ENCODE results near the gene SHMT2.

Gene SHMT2

GRCh38 chr12:57250956-57251355 lies 21.4 kb downstream of the SHMT2 start, which contains the start of gene STAC3:
STAC3 (minus strand) TSS chr12:57251187; CDS start chr12:57249636, 1,551 bp downstream.
- TF ChIP-seq PAX5 (IDR thresholded peaks at IDR 0.05; ENCODE audit: insufficient read depth, low read length, severe bottlenecking) (no peak), POLR2A (IDR thresholded peaks at IDR 0.05; ENCODE audit: low read depth, low read length) (no peak), SPI1 (IDR thresholded peaks at IDR 0.05; ENCODE audit: low read depth, low read length) (no peak), POLR2AphosphoS5 (IDR thresholded peaks at IDR 0.05; ENCODE audit: low read depth, low read length) (no peak)
- no peak for FAIRE-seq
- DNase-seq (ENCODE audit: insufficient read length, low spot score) = no peak

DNA sequence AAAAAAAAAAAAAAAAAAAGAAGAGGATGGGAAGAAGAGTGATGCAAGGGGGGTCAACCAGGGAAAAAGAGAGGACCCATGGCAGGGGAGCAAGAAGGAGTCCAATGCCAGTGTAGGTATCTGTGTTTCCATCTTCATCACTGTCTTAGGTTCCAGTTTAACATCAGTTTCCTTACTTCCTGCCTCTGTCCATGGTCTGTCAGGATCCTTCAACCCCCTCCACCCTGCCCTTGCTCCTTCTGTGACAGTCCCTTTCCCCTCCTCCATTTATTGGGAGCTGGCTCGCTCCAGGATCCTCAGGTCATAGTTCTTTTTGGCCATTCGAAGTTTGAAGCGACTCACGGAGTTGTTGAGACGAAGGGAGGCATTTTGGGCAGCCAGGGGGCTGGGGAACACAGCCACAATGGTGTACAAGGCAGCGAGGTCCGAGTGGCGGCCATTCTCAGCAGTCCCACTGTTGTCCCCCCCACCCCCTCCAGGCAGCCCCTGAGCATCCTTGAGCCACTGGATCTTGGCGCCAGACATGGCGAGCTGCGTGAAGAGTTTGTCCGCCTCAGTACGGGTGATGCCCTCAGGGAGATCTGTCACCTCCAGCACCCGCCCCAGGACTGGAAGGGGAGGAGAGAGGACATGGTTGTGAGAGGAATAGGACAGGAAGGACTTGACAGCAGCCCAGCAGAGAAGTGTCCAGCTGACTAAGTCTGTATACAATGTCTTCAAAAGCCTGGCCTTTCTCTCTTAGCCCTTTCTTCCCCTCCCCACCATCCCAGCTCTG lies 25.2 kb downstream of the SHMT2 start:
- TF ChIP-seq POLR2A (IDR thresholded peaks at IDR 0.05; ENCODE audit: low read depth, low read length) (no peak), SPI1 (IDR thresholded peaks at IDR 0.05; ENCODE audit: low read depth, low read length) (no peak), TAF1 (IDR thresholded peaks at IDR 0.05; ENCODE audit: low read depth, low read length) (no peak), PAX5 (IDR thresholded peaks at IDR 0.05; ENCODE audit: insufficient read depth, low read length, severe bottlenecking) (no peak), POU2F2 (IDR thresholded peaks at IDR 0.05; ENCODE audit: low read depth, low read length) (no peak), POLR2AphosphoS5 (IDR thresholded peaks at IDR 0.05; ENCODE audit: low read depth, low read length) (no peak)
- DNase-seq (ENCODE audit: insufficient read length, low spot score) (no peak), FAIRE-seq (no peak)

GRCh38 chr12:57255916-57256315 lies 26.4 kb downstream of the SHMT2 start:
- DNase-seq (ENCODE audit: insufficient read length, low spot score) (no peak), FAIRE-seq (no peak)
- TF ChIP-seq POLR2AphosphoS5 (IDR thresholded peaks at IDR 0.05; ENCODE audit: low read depth, low read length) (no peak), SPI1 (IDR thresholded peaks at IDR 0.05; ENCODE audit: low read depth, low read length) (no peak), POU2F2 (IDR thresholded peaks at IDR 0.05; ENCODE audit: low read depth, low read length) (no peak), TAF1 (IDR thresholded peaks at IDR 0.05; ENCODE audit: low read depth, low read length) (no peak), POLR2A (IDR thresholded peaks at IDR 0.05; ENCODE audit: low read depth, low read length) (no peak), PAX5 (IDR thresholded peaks at IDR 0.05; ENCODE audit: insufficient read depth, low read length, severe bottlenecking) (no peak)

DNA sequence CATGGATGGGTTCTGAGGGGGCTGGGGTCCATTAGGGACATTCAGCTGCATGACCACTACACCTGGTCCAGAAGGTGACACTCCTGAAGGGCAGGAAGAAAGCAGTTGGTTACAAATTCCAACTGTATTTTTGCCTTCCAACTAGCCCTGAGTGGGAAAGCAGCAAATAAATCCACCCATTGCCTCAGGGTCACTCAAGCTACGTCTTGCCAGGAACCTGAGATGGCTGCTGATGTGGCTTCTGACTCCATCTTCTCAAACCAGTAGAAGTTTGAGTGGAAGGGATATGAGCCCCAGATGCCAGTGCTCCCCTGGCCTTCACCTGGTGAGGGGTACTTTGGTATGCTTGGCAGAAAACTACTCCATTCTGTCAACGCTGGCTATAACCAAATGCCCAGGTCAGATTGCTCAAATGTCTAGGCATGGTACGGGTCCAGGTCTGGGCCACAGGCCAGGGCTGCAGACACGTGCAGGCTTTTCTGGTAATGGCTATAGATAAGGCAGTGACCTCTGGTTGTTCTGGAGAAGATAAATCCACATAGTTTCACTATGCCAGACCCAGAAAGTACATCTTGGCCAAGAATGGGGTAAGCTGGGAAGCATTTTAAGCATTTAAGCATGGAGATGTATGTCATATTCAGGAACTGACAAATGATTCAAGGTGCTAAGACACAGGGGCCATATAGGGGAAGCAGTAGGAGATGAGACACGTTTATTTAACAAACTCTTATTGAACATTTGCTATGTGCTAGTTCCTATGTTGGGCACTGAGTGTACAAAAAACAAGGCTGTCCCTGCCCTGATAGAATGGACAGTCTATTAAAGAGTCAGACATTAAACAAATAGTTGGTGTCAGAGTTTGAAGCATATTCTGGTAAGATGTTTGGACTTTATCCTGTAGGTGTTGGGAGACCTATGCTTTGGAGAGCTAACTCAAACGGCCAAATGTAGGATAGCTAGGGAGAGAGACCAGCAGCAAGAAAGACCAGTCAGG lies 29.8 kb downstream of the SHMT2 start:
- DNase-seq (ENCODE audit: insufficient read length, low spot score) (no peak), FAIRE-seq (no peak)
- TF ChIP-seq POU2F2 (IDR thresholded peaks at IDR 0.05; ENCODE audit: low read depth, low read length) (no peak), POLR2A (IDR thresholded peaks at IDR 0.05; ENCODE audit: low read depth, low read length) (no peak), TAF1 (IDR thresholded peaks at IDR 0.05; ENCODE audit: low read depth, low read length) (no peak), PAX5 (IDR thresholded peaks at IDR 0.05; ENCODE audit: insufficient read depth, low read length, severe bottlenecking) (no peak), POLR2AphosphoS5 (IDR thresholded peaks at IDR 0.05; ENCODE audit: low read depth, low read length) (no peak), SPI1 (IDR thresholded peaks at IDR 0.05; ENCODE audit: low read depth, low read length) (no peak)

GRCh38 chr12:57260366-57260765 lies 30.9 kb downstream of the SHMT2 start:
- TF ChIP-seq TAF1 (IDR thresholded peaks at IDR 0.05; ENCODE audit: low read depth, low read length) = no peak
- DNase-seq (ENCODE audit: insufficient read length, low spot score) (no peak), FAIRE-seq (no peak)

GRCh38 chr12:57261428-57261865 lies 31.9 kb downstream of the SHMT2 start:
- DNase-seq (ENCODE audit: insufficient read length, low spot score) (no peak), FAIRE-seq (no peak)
- TF ChIP-seq POLR2A (IDR thresholded peaks at IDR 0.05; ENCODE audit: low read depth, low read length) (no peak), TAF1 (IDR thresholded peaks at IDR 0.05; ENCODE audit: low read depth, low read length) (no peak), POLR2AphosphoS5 (IDR thresholded peaks at IDR 0.05; ENCODE audit: low read depth, low read length) (no peak), POU2F2 (IDR thresholded peaks at IDR 0.05; ENCODE audit: low read depth, low read length) (no peak), SPI1 (IDR thresholded peaks at IDR 0.05; ENCODE audit: low read depth, low read length) (no peak), PAX5 (IDR thresholded peaks at IDR 0.05; ENCODE audit: insufficient read depth, low read length, severe bottlenecking) (no peak)

- FAIRE-seq (no peak), DNase-seq (ENCODE audit: insufficient read length, low spot score) (no peak)
- no peak for TF ChIP-seq PAX5 (IDR thresholded peaks at IDR 0.05; ENCODE audit: insufficient read depth, low read length, severe bottlenecking)
Observed at GRCh38 chr12:57262126-57262822, 32.8 kb downstream of the SHMT2 start.

- DNase-seq (ENCODE audit: insufficient read length, low spot score) (no peak), FAIRE-seq (no peak)
- TF ChIP-seq POLR2AphosphoS5 (IDR thresholded peaks at IDR 0.05; ENCODE audit: low read depth, low read length) (no peak), POU2F2 (IDR thresholded peaks at IDR 0.05; ENCODE audit: low read depth, low read length) (no peak), TAF1 (IDR thresholded peaks at IDR 0.05; ENCODE audit: low read depth, low read length) (no peak), SPI1 (IDR thresholded peaks at IDR 0.05; ENCODE audit: low read depth, low read length) (no peak), PAX5 (IDR thresholded peaks at IDR 0.05; ENCODE audit: insufficient read depth, low read length, severe bottlenecking) (no peak), POLR2A (IDR thresholded peaks at IDR 0.05; ENCODE audit: low read depth, low read length) (no peak)
Observed at GRCh38 chr12:57263096-57263495, 33.6 kb downstream of the SHMT2 start.

DNA sequence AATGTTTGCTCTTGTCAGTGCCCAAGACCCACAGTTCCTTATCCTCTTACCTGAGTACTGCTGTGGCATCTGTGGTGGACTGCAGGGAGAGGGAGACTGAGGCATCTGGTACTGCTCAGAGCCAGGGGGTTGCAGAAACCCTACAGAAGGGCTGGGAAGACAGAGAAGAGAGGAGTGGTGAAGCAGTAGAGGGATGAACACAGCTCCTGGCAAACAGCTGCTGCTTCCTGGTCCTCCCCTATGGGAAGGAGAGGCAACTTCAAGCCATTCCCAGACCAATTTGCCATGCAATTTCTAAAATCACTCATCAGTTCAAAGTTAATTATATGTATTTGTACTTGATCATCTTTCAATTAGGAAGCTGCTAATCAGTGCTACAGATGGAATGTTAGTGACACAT lies 37.2 kb downstream of the SHMT2 start:
- FAIRE-seq (no peak), DNase-seq (ENCODE audit: insufficient read length, low spot score) (no peak)
- TF ChIP-seq TAF1 (IDR thresholded peaks at IDR 0.05; ENCODE audit: low read depth, low read length) (no peak), POLR2AphosphoS5 (IDR thresholded peaks at IDR 0.05; ENCODE audit: low read depth, low read length) (no peak)

Data from GM12891 (cell line).